OCI-LY3 (cell line): ENCODE data around the gene LIX1.

Experiments
- H2AFZ ChIP-seq: fragments of 200-600, 300-600 bp; shearing (Covaris generic); 2 replicates; pipeline ENCODE4 v1.6.0; 2014; ENCODE audit warnings: antibody characterized with exemption, low read depth, low read length
- H3K27ac ChIP-seq: fragments of 200-600, 300-600 bp; sonication (generic); 2 replicates; pipeline ENCODE4 v1.5.1; 2014; ENCODE audit warnings: mild to moderate bottlenecking, low read length, moderate library complexity, mixed read lengths
- H3K27me3 ChIP-seq: fragments of 200-600, 300-600 bp; sonication (generic); 2 replicates; pipeline ENCODE4 v1.6.1; 2014; ENCODE audit warnings: low read depth, low read length, mixed read lengths
- H3K36me3 ChIP-seq: fragments of 200-600, 300-600 bp; sonication (generic); replicated peaks from 2 replicates; pipeline ENCODE3; 2014; ENCODE audit warnings: low read depth, low read length, mixed read lengths
- H3K4me1 ChIP-seq: fragments of 300-600, 200-600 bp; sonication (generic); 2 replicates; pipeline ENCODE4 v1.6.1; 2014; ENCODE audit warnings: low read length, mixed read lengths
- H3K4me2 ChIP-seq: fragments of 200-600, 300-600 bp; sonication (generic); 2 replicates; pipeline ENCODE4 v1.6.1; 2014; ENCODE audit warnings: low read length, mixed read lengths
- H3K4me3 ChIP-seq: fragments of 300-600, 200-600 bp; sonication (generic); 2 replicates; pipeline ENCODE4 v1.5.1; 2014; ENCODE audit warnings: antibody characterized with exemption, mild to moderate bottlenecking, low read length, moderate library complexity
- H3K79me2 ChIP-seq: fragments of 300-600, 200-600 bp; shearing (Covaris generic); 2 replicates; pipeline ENCODE4 v1.6.1; 2014; ENCODE audit warnings: mild to moderate bottlenecking, low read length, mixed read lengths
- H3K9ac ChIP-seq: fragments of 300-600, 200-600 bp; shearing (Covaris generic); 2 replicates; pipeline ENCODE4 v1.6.0; 2014; ENCODE audit warnings: mild to moderate bottlenecking, low read length, moderate library complexity
- H3K9me3 ChIP-seq: fragments of 200-600, 300-600 bp; shearing (Covaris generic); 2 replicates; pipeline ENCODE4 v1.6.1; 2014; ENCODE audit warnings: low read length, mixed read lengths; ENCODE audit not compliant: insufficient read depth
- H4K20me1 ChIP-seq: fragments of 200-600, 300-600 bp; sonication (generic); 2 replicates; pipeline ENCODE4 v1.6.1; 2016; ENCODE audit warnings: low read length, mixed read lengths; ENCODE audit not compliant: insufficient read depth
- CTCF ChIP-seq: fragments of 200-600, 300-600 bp; sonication (generic); IDR thresholded peaks from 2 replicates; pipeline ENCODE4 v1.5.1; 2014; ENCODE audit warnings: antibody characterized with exemption, low read length, low read depth
- EZH2phosphoT487 ChIP-seq: fragments of 200-600 bp; shearing (Covaris generic); IDR thresholded peaks from 2 replicates; pipeline ENCODE4 v1.6.1; 2018; ENCODE audit warnings: antibody characterized with exemption, mixed run types, low read depth

Gene LIX1

DNA sequence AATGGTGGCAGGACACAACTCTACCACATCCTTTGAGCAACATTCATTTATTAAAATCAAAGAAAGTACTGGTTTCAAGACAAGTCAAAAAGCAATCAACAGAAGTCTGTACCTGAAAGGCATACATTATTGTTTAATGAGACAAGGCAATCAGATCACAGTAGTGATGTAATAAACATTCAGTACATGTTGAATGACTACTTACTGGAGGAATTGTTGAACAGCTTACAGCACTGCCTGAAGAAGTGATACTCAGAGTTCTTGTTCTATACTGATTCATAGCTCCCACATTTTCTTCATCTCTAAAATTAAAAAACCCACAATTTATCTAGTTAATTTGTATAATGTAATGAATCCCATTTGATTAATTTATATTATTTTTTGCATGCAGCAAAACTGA is 22.4 kb upstream of the LIX1 start:
- peaks cover 23% of the 10 kb centered on the region for H3K36me3 ChIP-seq
- H3K27ac ChIP-seq = no peak overlapping the region
- TF ChIP-seq CTCF = no peak
- no peak for TF ChIP-seq EZH2phosphoT487

GRCh38 chr5:97163790-97164285 is 21.4 kb upstream of the LIX1 start:
- peaks cover 19% of the 10 kb centered on the region for H3K36me3 ChIP-seq
- TF ChIP-seq CTCF (no peak), EZH2phosphoT487 (no peak)
- no peak overlapping the region for H2AFZ ChIP-seq
- no peaks in the 10 kb centered on the region for H3K27me3 ChIP-seq
- H3K9me3 ChIP-seq = no peaks in the 10 kb centered on the region
- H3K4me2 ChIP-seq = no peak overlapping the region
- H3K4me3 ChIP-seq = no peak overlapping the region
- H4K20me1 ChIP-seq = no peaks in the 10 kb centered on the region
- H3K27ac ChIP-seq = no peak overlapping the region
- no peak overlapping the region for H3K9ac ChIP-seq
- no peaks in the 10 kb centered on the region for H3K79me2 ChIP-seq
- peaks cover 17% of the 10 kb centered on the region for H3K4me1 ChIP-seq

More for the DNA sequence above, 22.4 kb upstream of the LIX1 start:
- H3K9ac ChIP-seq = no peak overlapping the region
- H3K4me1 ChIP-seq = peaks cover 17% of the 10 kb centered on the region
- H4K20me1 ChIP-seq = no peaks in the 10 kb centered on the region
- H3K4me3 ChIP-seq = no peak overlapping the region
- no peak overlapping the region for H3K4me2 ChIP-seq
- H3K27me3 ChIP-seq = no peaks in the 10 kb centered on the region
- H3K79me2 ChIP-seq = no peaks in the 10 kb centered on the region
- no peaks in the 10 kb centered on the region for H3K9me3 ChIP-seq
- no peak overlapping the region for H2AFZ ChIP-seq

DNA sequence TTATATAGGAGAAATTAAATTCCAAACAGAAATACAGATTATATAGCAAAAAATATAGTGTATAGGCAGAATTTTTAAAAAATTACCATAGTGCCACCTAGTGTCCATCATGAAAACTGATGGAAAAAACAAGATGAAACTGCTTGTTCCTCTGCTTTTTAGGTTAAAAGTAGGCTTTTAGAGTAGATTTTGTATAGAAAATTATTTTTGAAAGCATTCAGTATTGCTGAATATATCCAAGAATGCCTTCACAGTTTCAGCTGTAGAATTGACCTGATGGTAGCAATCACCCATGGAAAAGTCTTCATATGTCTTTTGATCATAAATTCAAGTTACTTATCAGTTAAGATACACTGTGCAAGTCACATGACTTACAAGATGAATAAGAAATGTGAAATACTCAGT is 21.0 kb upstream of the LIX1 start:
- no peak overlapping the region for H3K27ac ChIP-seq
- H3K4me1 ChIP-seq = peaks cover 15% of the 10 kb centered on the region
- no peak overlapping the region for H3K4me2 ChIP-seq
- TF ChIP-seq CTCF (peak; percentile 60), EZH2phosphoT487 (no peak)
- H3K4me3 ChIP-seq = no peak overlapping the region
- no peaks in the 10 kb centered on the region for H4K20me1 ChIP-seq
- H3K9me3 ChIP-seq = no peaks in the 10 kb centered on the region
- H3K9ac ChIP-seq = no peak overlapping the region
- H2AFZ ChIP-seq = no peak overlapping the region
- H3K27me3 ChIP-seq = no peaks in the 10 kb centered on the region
- H3K36me3 ChIP-seq = peaks cover 23% of the 10 kb centered on the region
- no peaks in the 10 kb centered on the region for H3K79me2 ChIP-seq

DNA sequence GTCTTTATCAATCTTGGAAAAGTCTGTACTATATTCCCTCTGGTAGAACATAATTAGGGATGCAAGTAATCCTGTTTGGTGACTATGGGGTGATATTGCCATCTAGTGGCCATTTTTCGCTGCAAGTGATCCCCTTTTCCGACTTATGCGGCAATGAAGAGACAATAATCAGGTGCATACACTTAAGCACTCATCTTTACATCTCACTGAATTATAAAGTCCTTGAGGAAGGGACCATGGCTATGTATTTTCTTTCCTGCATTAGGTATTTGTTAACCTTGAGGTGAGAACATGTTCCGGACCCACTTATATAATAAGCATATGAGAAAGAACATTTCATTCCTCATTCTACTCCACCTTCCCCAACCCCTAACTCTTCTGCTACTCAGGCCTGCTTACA is 19.6 kb upstream of the LIX1 start:
- no peak overlapping the region for H3K4me3 ChIP-seq
- peaks cover 2% of the 10 kb centered on the region for H3K4me1 ChIP-seq
- H2AFZ ChIP-seq = no peak overlapping the region
- H3K4me2 ChIP-seq = no peak overlapping the region
- no peak overlapping the region for H3K9ac ChIP-seq
- no peak overlapping the region for H3K27ac ChIP-seq
- H3K36me3 ChIP-seq = peaks cover 23% of the 10 kb centered on the region
- H3K79me2 ChIP-seq = no peaks in the 10 kb centered on the region
- TF ChIP-seq EZH2phosphoT487 (no peak), CTCF (peak; percentile 84)
- no peaks in the 10 kb centered on the region for H3K27me3 ChIP-seq
- no peaks in the 10 kb centered on the region for H4K20me1 ChIP-seq
- H3K9me3 ChIP-seq = peaks cover 8% of the 10 kb centered on the region; the same call in 1 of the 2 replicates
